ENCODE data around the gene DCAF7. TPM values are rescaled to one million over a fixed set of nuclear protein-coding genes. Genes with fewer than 3 reads are reported as not detected.

DCAF7 gene
- total RNA-seq, 1 experiment from 2014 or later: 58.9 TPM

DNA sequence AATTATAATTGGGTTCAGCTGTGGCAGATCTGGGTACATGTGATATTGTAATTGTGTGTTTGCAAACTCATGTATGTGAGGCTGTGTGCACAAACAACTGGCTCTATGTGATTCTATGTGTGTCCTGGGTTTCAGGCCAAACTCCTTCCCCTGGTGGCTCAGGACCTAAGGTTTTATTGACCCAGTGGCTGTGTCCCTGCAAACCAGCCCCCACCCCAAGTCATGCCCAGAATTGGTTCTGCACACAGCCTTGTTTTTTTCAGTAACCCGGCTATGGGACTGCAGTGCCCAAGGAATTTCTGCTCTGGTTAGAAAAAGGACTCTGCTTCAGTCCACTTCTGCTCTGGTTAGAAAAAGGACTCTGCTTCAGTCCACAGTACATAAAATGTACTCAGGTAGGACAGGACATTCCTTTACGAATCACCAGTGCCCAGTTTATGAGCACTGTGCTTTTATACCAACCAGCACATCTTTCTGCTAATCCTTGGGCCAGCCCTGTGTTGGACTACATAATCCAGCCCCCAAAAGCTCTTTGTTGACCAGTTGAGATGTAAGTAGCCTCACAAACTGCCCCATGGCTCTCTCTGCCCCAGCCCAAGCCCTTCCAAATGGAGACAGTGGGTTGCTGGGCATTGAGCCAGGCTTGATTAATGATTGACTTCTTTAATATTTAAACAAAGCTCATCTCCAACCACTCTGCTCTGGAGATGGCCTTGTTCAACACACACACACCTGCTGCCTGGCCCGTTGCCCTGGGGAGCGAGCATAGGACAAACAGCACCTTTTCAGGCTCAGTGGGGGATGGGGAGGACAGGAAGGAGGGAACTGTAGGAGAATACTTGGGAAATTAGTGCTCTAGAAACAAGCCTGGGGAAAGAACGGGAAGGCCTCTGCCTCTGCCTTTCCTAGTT is 30.1 kb upstream of the DCAF7 start:
- intact Hi-C loops (cut with micrococcal nuclease; ENCODE audit: unreplicated experiment): no loop called here
- no peak for DNase-seq
- H3K9me3 Mint-ChIP-seq (ENCODE audit: low read depth, unreplicated experiment): no peaks in the 10 kb centered on the region
- CTCF ChIA-PET: no interaction called here
- H3K27ac Mint-ChIP-seq (ENCODE audit: unreplicated experiment): no peak overlapping the region
- H3K27me3 Mint-ChIP-seq (ENCODE audit: unreplicated experiment): peaks cover 46% of the 10 kb centered on the region
- BruUV-seq (replicated peaks): no TSS peak
- H3K4me3 Mint-ChIP-seq (ENCODE audit: low read depth, unreplicated experiment): no peak overlapping the region
- TF ChIP-seq, protein P1, sequence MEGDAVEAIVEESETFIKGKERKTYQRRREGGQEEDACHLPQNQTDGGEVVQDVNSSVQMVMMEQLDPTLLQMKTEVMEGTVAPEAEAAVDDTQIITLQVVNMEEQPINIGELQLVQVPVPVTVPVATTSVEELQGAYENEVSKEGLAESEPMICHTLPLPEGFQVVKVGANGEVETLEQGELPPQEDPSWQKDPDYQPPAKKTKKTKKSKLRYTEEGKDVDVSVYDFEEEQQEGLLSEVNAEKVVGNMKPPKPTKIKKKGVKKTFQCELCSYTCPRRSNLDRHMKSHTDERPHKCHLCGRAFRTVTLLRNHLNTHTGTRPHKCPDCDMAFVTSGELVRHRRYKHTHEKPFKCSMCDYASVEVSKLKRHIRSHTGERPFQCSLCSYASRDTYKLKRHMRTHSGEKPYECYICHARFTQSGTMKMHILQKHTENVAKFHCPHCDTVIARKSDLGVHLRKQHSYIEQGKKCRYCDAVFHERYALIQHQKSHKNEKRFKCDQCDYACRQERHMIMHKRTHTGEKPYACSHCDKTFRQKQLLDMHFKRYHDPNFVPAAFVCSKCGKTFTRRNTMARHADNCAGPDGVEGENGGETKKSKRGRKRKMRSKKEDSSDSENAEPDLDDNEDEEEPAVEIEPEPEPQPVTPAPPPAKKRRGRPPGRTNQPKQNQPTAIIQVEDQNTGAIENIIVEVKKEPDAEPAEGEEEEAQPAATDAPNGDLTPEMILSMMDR (IDR thresholded peaks at IDR 0.05; ENCODE audit: unreplicated experiment): no peak
- H3K36me3 Mint-ChIP-seq (ENCODE audit: insufficient read depth, unreplicated experiment): peaks cover 7% of the 10 kb centered on the region
- H3K4me1 Mint-ChIP-seq (ENCODE audit: low read depth, unreplicated experiment): peaks cover 20% of the 10 kb centered on the region

DNA sequence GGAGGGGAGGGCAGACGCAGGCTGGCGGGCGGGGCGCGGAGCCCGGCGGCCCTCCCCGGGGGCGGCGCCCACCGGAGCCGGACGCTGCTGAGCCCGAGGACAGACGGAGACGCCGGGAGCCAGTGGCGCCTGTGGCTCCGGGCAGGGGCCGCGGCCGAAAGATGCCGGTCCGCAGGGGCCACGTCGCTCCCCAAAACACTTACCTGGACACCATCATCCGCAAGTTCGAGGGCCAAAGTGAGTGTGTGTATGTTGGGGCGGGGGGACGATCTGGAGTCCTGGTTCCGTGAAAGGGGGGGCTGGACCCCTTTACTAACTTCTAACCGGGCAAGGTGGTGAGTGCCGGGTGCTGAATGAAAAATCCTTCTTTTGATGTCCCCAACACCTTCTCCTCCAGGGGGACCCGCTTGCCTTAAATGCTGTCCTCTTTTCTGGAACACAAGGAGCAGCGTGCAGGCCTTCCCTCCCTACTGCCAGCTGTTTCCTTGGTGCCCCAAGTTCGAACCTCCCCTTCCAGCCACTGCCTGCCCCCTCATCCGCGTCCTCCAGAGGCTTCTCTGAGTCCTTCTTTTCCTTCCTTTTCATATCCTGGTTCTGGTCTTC is 26.9 kb upstream of the DCAF7 start, which contains the start of gene KCNH6:
Gene KCNH6 (plus strand): TSS at position 106 of the 603 bp plus-strand sequence. CDS start 56 bp downstream, at position 162.
- H3K36me3 Mint-ChIP-seq (ENCODE audit: insufficient read depth, unreplicated experiment): peaks cover 7% of the 10 kb centered on the region
- H3K27me3 Mint-ChIP-seq (ENCODE audit: unreplicated experiment): peaks cover 69% of the 10 kb centered on the region
- DNase-seq: no peak
- TF ChIP-seq, protein P1 (IDR thresholded peaks at IDR 0.05; ENCODE audit: unreplicated experiment): no peak
- CTCF ChIA-PET: no interaction called here
- intact Hi-C loops (cut with micrococcal nuclease; ENCODE audit: unreplicated experiment): no loop called here
- BruUV-seq (replicated peaks): no TSS peak
- peaks cover 10% of the 10 kb centered on the region for H3K4me1 Mint-ChIP-seq (ENCODE audit: low read depth, unreplicated experiment)
- H3K27ac Mint-ChIP-seq (ENCODE audit: unreplicated experiment): no peak within 1 kb of the TSS
- H3K9me3 Mint-ChIP-seq (ENCODE audit: low read depth, unreplicated experiment): no peaks in the 10 kb centered on the region
- peak within 1 kb of the TSS; percentile 25 for H3K4me3 Mint-ChIP-seq (ENCODE audit: low read depth, unreplicated experiment)

DNA sequence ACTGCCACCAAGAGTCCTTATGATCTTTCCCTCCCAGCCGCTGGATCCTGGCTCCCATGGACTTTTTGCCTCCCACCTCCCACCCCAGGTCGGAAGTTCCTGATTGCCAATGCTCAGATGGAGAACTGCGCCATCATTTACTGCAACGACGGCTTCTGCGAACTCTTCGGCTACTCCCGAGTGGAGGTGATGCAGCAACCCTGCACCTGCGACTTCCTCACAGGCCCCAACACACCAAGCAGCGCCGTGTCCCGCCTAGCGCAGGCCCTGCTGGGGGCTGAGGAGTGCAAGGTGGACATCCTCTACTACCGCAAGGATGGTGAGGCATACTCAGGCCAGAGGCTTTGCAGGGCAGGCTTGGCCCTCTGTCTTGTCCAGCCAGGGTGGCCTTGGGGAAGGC is 26.2 kb upstream of the DCAF7 start:
- H3K4me3 Mint-ChIP-seq (ENCODE audit: low read depth, unreplicated experiment): peak overlapping the region; percentile 25
- CTCF ChIA-PET: no interaction called here

DNA sequence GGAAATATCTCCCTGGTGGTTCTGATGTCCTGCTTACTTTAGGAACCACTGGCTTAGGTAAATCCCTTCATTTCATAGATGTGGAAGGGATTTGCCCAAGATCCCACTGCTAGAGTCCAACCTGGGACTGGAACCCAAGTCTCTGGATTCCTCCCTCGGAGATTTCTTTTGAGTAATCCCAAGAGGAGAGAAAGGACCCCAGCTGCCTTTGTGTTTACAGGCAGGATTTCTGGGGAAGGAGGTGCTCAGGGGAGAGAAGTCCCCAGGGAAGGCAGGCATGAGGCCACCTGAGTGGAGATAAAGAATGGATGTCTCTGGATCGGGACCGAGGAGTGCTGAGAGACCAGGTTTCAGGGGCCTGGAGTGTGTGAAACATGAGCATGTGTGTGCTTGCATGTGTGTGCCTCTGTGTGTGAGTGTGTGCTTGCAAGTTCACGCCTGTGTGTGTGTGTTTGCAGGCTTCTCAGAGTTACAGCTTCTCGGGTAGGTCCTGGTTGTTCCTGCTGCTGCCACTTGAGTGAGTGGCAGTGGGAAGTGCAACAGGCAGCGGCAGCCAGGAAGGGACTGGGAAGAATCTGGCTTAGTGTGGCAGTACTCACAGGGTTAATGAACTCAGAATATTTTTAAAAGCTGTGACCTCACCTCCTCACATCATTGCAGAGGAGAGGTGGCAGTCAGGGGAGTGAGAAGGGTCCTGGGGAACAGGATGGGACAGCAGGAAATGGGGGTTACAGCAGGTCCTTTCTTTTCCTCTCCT is 24.9 kb upstream of the DCAF7 start:
- CTCF ChIA-PET: no interaction called here
- intact Hi-C loops (cut with micrococcal nuclease; ENCODE audit: unreplicated experiment): no loop called here
- no TSS peak for BruUV-seq (replicated peaks)
- DNase-seq: no peak
- peaks cover 8% of the 10 kb centered on the region for H3K4me1 Mint-ChIP-seq (ENCODE audit: low read depth, unreplicated experiment)
- no peak overlapping the region for H3K27ac Mint-ChIP-seq (ENCODE audit: unreplicated experiment)
- no peaks in the 10 kb centered on the region for H3K9me3 Mint-ChIP-seq (ENCODE audit: low read depth, unreplicated experiment)
- peaks cover 66% of the 10 kb centered on the region for H3K27me3 Mint-ChIP-seq (ENCODE audit: unreplicated experiment)
- H3K36me3 Mint-ChIP-seq (ENCODE audit: insufficient read depth, unreplicated experiment): peaks cover 7% of the 10 kb centered on the region
- TF ChIP-seq, protein P1 (IDR thresholded peaks at IDR 0.05; ENCODE audit: unreplicated experiment): no peak
- no peak overlapping the region for H3K4me3 Mint-ChIP-seq (ENCODE audit: low read depth, unreplicated experiment)

More for the DNA sequence above, 26.2 kb upstream of the DCAF7 start:
- Mint-ChIP-seq H3K4me1 (ENCODE audit: low read depth, unreplicated experiment) (peaks cover 10% of the 10 kb centered on the region), H3K9me3 (ENCODE audit: low read depth, unreplicated experiment) (no peaks in the 10 kb centered on the region), H3K27me3 (ENCODE audit: unreplicated experiment) (peaks cover 69% of the 10 kb centered on the region), H3K27ac (ENCODE audit: unreplicated experiment) (no peak overlapping the region), H3K36me3 (ENCODE audit: insufficient read depth, unreplicated experiment) (peaks cover 7% of the 10 kb centered on the region)
- TF ChIP-seq, protein P1 (IDR thresholded peaks at IDR 0.05; ENCODE audit: unreplicated experiment): no peak
- intact Hi-C loops (cut with micrococcal nuclease; ENCODE audit: unreplicated experiment): no loop called here
- no peak for DNase-seq
- no TSS peak for BruUV-seq (replicated peaks)
